Measurements from ENCODE around the gene KEL.
"Not testable (repeated sequence)": the region's sequence is repeated elsewhere in the genome, so short reads cannot be mapped to it uniquely, and the experiment has no call there.

Gene KEL

DNA sequence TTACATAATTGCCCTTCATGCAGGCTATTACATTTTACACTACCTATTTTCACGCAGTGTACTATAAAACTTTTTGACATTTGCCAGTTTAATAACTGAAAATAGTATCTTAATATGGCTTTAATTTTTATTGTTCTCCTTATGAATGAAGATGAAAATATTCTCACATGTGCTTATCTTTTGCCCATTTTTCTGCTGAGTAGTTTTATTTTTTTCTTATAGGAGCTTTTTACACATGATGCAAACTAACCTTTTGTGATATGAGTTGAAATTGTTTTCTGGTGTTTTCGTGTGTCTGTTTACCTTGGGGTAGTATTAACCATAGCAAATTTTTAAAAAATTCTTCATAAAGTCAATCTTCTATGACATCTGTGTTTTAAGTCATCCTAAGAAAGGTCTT lies 38.5 kb upstream of the KEL start:
- TF ChIP-seq ZFX (IDR thresholded peaks at IDR 0.05; ENCODE audit: borderline replicate concordance) (no peak), CTCF (IDR thresholded peaks at IDR 0.05) (no peak)
- no peak overlapping the region for H3K27ac ChIP-seq

DNA sequence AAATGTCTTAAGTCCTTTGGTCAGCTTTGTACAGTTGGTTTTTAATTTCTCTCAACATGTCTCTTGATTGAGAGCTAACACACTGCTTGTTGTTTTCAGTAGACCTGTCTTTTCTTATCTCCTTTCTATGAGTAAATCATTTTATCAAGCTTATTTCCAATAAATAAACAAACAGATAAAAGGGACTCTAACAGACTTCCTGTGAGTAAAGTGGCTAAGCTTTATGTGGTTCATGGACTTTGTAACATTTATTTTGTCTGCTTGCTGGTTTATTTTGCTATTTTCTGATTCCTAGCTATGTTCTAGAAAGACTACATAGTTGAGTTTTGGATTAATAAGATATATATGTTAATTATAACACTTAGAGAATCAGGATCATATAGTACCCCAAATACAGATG lies 37.6 kb upstream of the KEL start:
- no peak for TF ChIP-seq ZFX (IDR thresholded peaks at IDR 0.05; ENCODE audit: borderline replicate concordance)
- no peak for TF ChIP-seq CTCF (IDR thresholded peaks at IDR 0.05)
- H3K27ac ChIP-seq, result no peak overlapping the region

GRCh38 chr7:142998966-142999365 lies 36.8 kb upstream of the KEL start:
- TF ChIP-seq CTCF (IDR thresholded peaks at IDR 0.05), result no peak
- TF ChIP-seq ZFX (IDR thresholded peaks at IDR 0.05; ENCODE audit: borderline replicate concordance), result no peak
- H3K27ac ChIP-seq, result no peak overlapping the region

DNA sequence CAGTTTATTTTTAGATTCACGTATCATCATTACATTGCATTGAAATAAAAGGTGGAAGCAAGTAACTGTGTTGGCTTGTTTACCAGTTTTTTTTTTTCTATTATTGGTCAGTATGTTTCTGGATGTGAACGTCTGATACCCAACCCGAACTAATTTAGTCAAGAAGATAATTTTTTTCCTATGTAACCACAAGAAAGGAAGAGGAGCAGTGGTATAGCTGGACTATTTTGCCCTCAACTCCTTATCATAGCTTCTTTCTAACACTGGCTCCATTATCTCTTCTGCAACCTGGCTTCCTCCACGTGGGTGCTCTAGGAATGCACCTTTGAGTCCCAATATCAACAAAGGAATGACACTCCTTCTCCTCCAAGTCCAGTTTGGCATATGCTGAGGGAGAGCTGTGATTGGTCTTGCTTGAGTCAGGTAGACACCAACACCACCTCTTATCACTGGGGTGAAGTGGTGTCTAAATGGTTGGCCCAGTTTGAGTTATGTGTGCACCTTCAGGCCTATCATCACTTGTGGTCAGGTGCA lies 35.4 kb upstream of the KEL start:
- no peak overlapping the region for H3K27ac ChIP-seq
- TF ChIP-seq ZFX (IDR thresholded peaks at IDR 0.05; ENCODE audit: borderline replicate concordance) (no peak), CTCF (IDR thresholded peaks at IDR 0.05) (no peak)

DNA sequence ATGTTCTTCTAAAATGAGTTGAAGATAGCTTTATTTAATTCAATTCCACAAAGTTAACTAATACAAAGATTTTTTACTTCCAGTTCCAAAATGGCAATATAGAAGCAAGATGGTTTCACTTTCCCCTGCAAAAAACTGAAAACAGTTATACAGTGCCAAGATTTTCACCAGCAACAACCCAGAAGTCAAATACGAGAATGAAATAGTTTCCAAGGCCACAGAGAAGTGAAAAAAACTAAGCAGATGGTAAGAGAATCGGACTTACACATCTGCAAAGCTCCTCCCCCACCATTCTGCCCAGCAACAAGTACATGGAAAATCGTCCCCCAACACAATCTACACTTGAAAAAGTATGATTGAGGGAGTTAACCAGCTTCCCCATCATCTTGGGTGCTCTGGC lies 30.3 kb upstream of the KEL start:
- H3K27ac ChIP-seq, result no peak overlapping the region
- TF ChIP-seq ZFX (IDR thresholded peaks at IDR 0.05; ENCODE audit: borderline replicate concordance), result no peak
- TF ChIP-seq CTCF (IDR thresholded peaks at IDR 0.05), result no peak

GRCh38 chr7:142984297-142984696 lies 22.1 kb upstream of the KEL start:
- TF ChIP-seq ZFX (IDR thresholded peaks at IDR 0.05; ENCODE audit: borderline replicate concordance) (no peak), CTCF (IDR thresholded peaks at IDR 0.05) (no peak)
- no peak overlapping the region for H3K27ac ChIP-seq

DNA sequence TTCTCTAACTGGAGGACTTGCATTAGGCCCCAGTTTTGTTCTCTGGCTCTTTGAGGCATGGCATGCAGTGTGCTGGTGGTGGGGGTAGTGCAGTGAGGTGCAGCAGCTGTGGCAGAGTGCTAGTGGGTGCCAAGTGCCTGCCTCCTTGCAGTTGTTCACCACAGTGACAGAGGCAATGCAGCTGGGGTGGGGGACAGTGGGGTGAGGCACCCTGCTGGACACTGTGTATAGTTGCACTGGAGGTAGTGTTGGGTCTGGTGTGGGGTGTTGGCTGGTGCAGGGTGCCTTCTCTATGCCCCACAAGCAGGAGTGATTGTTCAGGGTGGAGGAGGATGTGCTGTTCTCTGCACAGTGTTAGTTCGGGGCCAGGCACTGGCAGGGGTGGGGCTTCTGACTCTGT lies 21.7 kb upstream of the KEL start:
- H3K27ac ChIP-seq, result no peak overlapping the region
- no peak for TF ChIP-seq CTCF (IDR thresholded peaks at IDR 0.05)
- TF ChIP-seq ZFX (IDR thresholded peaks at IDR 0.05; ENCODE audit: borderline replicate concordance), result no peak

GRCh38 chr7:142978402-142978801 lies 16.2 kb upstream of the KEL start:
- not testable (repeated sequence) for H3K27ac ChIP-seq

All from 22Rv1 (cell line).